GM12878 (cell line): ENCODE results near the gene KMO. TPM values are rescaled to one million over a fixed set of nuclear protein-coding genes. Genes with fewer than 3 reads are reported as not detected.

ENCODE experiments used
- ATAC-seq: fragments of 200-7000 bp; cut with Tn5 transposase; 3 replicates; pipeline ENCODE4 v1.9.1; 2020; ENCODE audit warnings: mild to moderate bottlenecking, moderate library complexity
- BruUV-seq: library from RNA; stranded (reverse); fragments of 400-500 nt; replicated peaks from 2 replicates; lab custom pipeline; 2021; lab: Mats Ljungman, UMichigan
- CTCF ChIA-PET: fragments of 300-600 bp; sonication (Branson Sonifier 250); formaldehyde crosslinking; extraction: SDS; loops from one replicate; lab custom pipeline; 2021; ENCODE audit warnings: inconsistent platforms; lab: Yijun Ruan, JAX
- POLR2A ChIA-PET: fragments of 350-600 bp; formaldehyde crosslinking; extraction: SDS; loops from one replicate; lab custom pipeline; 2021; ENCODE audit warnings: inconsistent platforms; lab: Charles Lee
- RAD21 ChIA-PET: fragments of 300-600 bp; sonication (Branson Sonifier 250); formaldehyde crosslinking; loops from one replicate; lab custom pipeline; 2023; ENCODE audit warnings: antibody characterized with exemption; ENCODE audit not compliant: unreplicated experiment; lab: Charles Lee
- SMC1A ChIA-PET: fragments of 300-600 bp; sonication (Branson Sonifier 250); formaldehyde crosslinking; loops from one replicate; lab custom pipeline; 2023; ENCODE audit not compliant: unreplicated experiment, uncharacterized antibody; lab: Charles Lee
- DNase-seq: peaks from one replicate; pipeline ENCODE4 v3.0.0-alpha.2; 2011; ENCODE audit warnings: low read depth, low spot score
- FAIRE-seq: peaks from 3 replicates; lab custom pipeline; 2011; peaks lifted over from hg19 to GRCh38; lab: Jason Lieb, UNC
- H2AFZ ChIP-seq: 2 replicates; pipeline ENCODE4 v1.6.0; 2011; ENCODE audit warnings: low read depth, low read length, control low read depth; ENCODE audit not compliant: control insufficient read depth
- H3K27ac ChIP-seq: 2 replicates; pipeline ENCODE4 v1.5.1; 2011; ENCODE audit warnings: control low read depth; ENCODE audit not compliant: control insufficient read depth, insufficient read depth
- H3K27me3 ChIP-seq, 2 experiments: replicated peaks in 1 of 2; 2 replicates each; pipeline versions ENCODE4 v1.6.0 to v1.6.1; 2011; ENCODE audit warnings: low read length in 1 of 2; ENCODE audit not compliant: control insufficient read depth in 2 of 2, insufficient read depth in 2 of 2
- H3K36me3 ChIP-seq, 2 experiments: 2 replicates each; pipeline ENCODE4 v1.5.1; 2011; ENCODE audit warnings: low read length in 1 of 2; ENCODE audit not compliant: control insufficient read depth in 2 of 2, insufficient read depth in 2 of 2
- H3K4me1 ChIP-seq: 2 replicates; pipeline ENCODE4 v1.6.1; 2011; ENCODE audit warnings: mild to moderate bottlenecking, low read length, moderate library complexity, mixed read lengths; ENCODE audit not compliant: control insufficient read depth, insufficient read depth
- H3K4me2 ChIP-seq: 2 replicates; pipeline ENCODE4 v1.6.0; 2011; ENCODE audit warnings: control low read depth; ENCODE audit not compliant: control insufficient read depth, insufficient read depth
- H3K4me3 ChIP-seq: fragments of 200-600 bp; sonication (generic); 2 replicates; pipeline ENCODE4 v1.5.1; 2016
- H3K79me2 ChIP-seq: 2 replicates; pipeline ENCODE4 v1.6.0; 2011; ENCODE audit warnings: low read length; ENCODE audit not compliant: control insufficient read depth, insufficient read depth
- H3K9ac ChIP-seq: 2 replicates; pipeline ENCODE4 v1.8.0; 2011; ENCODE audit warnings: low read length, control low read depth, mixed read lengths; ENCODE audit not compliant: control insufficient read depth, insufficient read depth
- H3K9me3 ChIP-seq: replicated peaks from 3 replicates; pipeline ENCODE4 v1.5.1; 2011; ENCODE audit warnings: mild to moderate bottlenecking, low read length; ENCODE audit not compliant: control insufficient read depth, insufficient read depth
- H4K20me1 ChIP-seq: 2 replicates; pipeline ENCODE4 v1.6.0; 2011; ENCODE audit not compliant: control insufficient read depth, insufficient read depth
- CEBPB ChIP-seq, 2 experiments: fragments of 150-350 bp in 1 of 2; IDR thresholded peaks; 2 replicates each; pipeline ENCODE4 v1.6.1; 2012 to 2014; ENCODE audit warnings: low read depth in 2 of 2, low read length in 2 of 2, borderline replicate concordance in 1 of 2, inconsistent platforms in 1 of 2
- CHD1 ChIP-seq: IDR thresholded peaks from 2 replicates; pipeline ENCODE4 v1.6.1; 2012; ENCODE audit warnings: low read depth, low read length, improper control_type of control experiment
- FOS ChIP-seq: IDR thresholded peaks from 3 replicates; pipeline ENCODE4 v1.6.1; 2011; ENCODE audit warnings: borderline replicate concordance; ENCODE audit not compliant: insufficient read length; ENCODE audit errors: extremely low read depth
- IRF3 ChIP-seq: fragments of 450-650 bp; IDR thresholded peaks from 2 replicates; pipeline ENCODE4 v1.6.1; 2014; ENCODE audit warnings: mild to moderate bottlenecking
- MTA2 ChIP-seq: fragments of 450-650 bp; IDR thresholded peaks from 2 replicates; pipeline ENCODE4 v1.6.1; 2016; ENCODE audit warnings: low read depth, mild to moderate bottlenecking, moderate library complexity
- POLR2A ChIP-seq: IDR thresholded peaks from 2 replicates; pipeline ENCODE4 v1.6.1; 2011; ENCODE audit warnings: low read depth, mild to moderate bottlenecking, low read length
- RELB ChIP-seq: fragments of 450-650 bp; IDR thresholded peaks from 2 replicates; pipeline ENCODE4 v1.6.1; 2017; ENCODE audit warnings: low read depth, mild to moderate bottlenecking, moderate library complexity
- SMC3 ChIP-seq: IDR thresholded peaks from 2 replicates; pipeline ENCODE4 v1.6.1; 2011; ENCODE audit warnings: low read length, improper control_type of control experiment, borderline replicate concordance
- TCF7 ChIP-seq: IDR thresholded peaks from 2 replicates; pipeline ENCODE4 v1.6.1; 2014; ENCODE audit warnings: antibody characterized with exemption, borderline replicate concordance
- WGBS: methylation state at CpG from one replicate; pipeline ENCODE4 v1.1.6; 2016; ENCODE audit warnings: low lambda C conversion rate; ENCODE audit not compliant: insufficient replicate concordance, insufficient coverage; ENCODE audit errors: missing lambda C conversion rate; 5-methylcytosine and 5-hydroxymethylcytosine counted together
- in situ Hi-C: fragments of 300-500 bp; cut with MboI; formaldehyde crosslinking; loops from 9 replicates; pipeline ENCODE4 v1.14.3; 2018; ENCODE audit warnings: mixed read lengths
- intact Hi-C: fragments of 100-400 bp; cut with micrococcal nuclease; formaldehyde crosslinking; loops from one replicate; pipeline ENCODE4 v1.14.2; 2022; ENCODE audit not compliant: unreplicated experiment
- polyA plus RNA-seq, 11 experiments: library from polyadenylated mRNA; depleted of rRNA in 4 of 11; unstranded in 6 of 11; stranded (reverse) in 5 of 11; fragments of >200 nt; fragmentation: Nextera tagmentation in 4 of 11; fragmentation: Illumina TruSeq in 1 of 11; extraction: Ambion mirVana in 4 of 11; extraction: Trizol in 1 of 11; gene quantifications; 1 replicate in 1 of 11; 2 replicates in 10 of 11; pipeline versions ENCODE4 v1.2.1 to v1.2.3, GENCODE V29; 2011 to 2016; ENCODE audit warnings: inconsistent platforms in 2 of 11, missing spikeins in 2 of 11, low read depth in 1 of 11
- total RNA-seq, 4 experiments: library from RNA; depleted of rRNA in 3 of 4; stranded (reverse); fragments of >200 nt in 3 of 4; fragmentation: Illumina TruSeq in 1 of 4; extraction: Trizol in 1 of 4; gene quantifications; 2 replicates each; pipeline versions ENCODE4 v1.2.1 to v1.2.3, GENCODE V29; 2013 to 2021
- TF ChIP-seq, protein P1 (sequence below): IDR thresholded peaks from 2 replicates; pipeline ENCODE4 v1.6.1; 2011; ENCODE audit warnings: low read depth, low read length, improper control_type of control experiment, borderline replicate concordance

The KMO gene
- total and polyA plus RNA-seq, 10 of the 15 experiments (the other 5 are each of a cell fraction or from before 2014, with no cell fraction given): 0.68 to 5.9 (median 1.5) TPM

GRCh38 chr1:241527146-241527545, 5.0 kb upstream of the KMO start:
- DNase-seq: no peak
- in situ Hi-C loops: no loop called here
- ATAC-seq: no peak
- TF ChIP-seq POLR2A (no peak), TCF7 (no peak), CHD1 (no peak)
- Histone ChIP-seq H3K9ac (no peak overlapping the region), H2AFZ (no peak overlapping the region), H3K79me2 (no peaks in the 10 kb centered on the region), H3K4me2 (no peak overlapping the region), H3K27me3 (no peaks in the 10 kb centered on the region), H3K36me3 (no peaks in the 10 kb centered on the region), H3K9me3 (no peaks in the 10 kb centered on the region), H3K27ac (no peak overlapping the region), H3K4me3 (no peak overlapping the region), H3K4me1 (peaks cover 4% of the 10 kb centered on the region; the same call in 1 of the 2 replicates), H4K20me1 (no peaks in the 10 kb centered on the region)
- SMC1A ChIA-PET: interaction anchor here (0.6 to 2.3 kb wide), 3 partner anchors 9 to 256 kb away, joined by 3 to 7 read pairs (median 4); no protein-coding TSS in a partner anchor
- RAD21 ChIA-PET: no interaction called here
- BruUV-seq: no TSS peak
- CTCF ChIA-PET: interaction anchor here (0.6 to 1.7 kb wide), 5 partner anchors 15 to 185 kb away, joined by 3 to 5 read pairs (median 4); no protein-coding TSS in a partner anchor
- intact Hi-C loops: no loop called here
- POLR2A ChIA-PET: interaction anchor here (0.6 kb wide), 1 partner anchor 375 kb away, joined by 3 read pairs; no protein-coding TSS in a partner anchor
- WGBS: 83% methylated on average over 3 of the region's 3 CpGs
- no peak for FAIRE-seq

DNA sequence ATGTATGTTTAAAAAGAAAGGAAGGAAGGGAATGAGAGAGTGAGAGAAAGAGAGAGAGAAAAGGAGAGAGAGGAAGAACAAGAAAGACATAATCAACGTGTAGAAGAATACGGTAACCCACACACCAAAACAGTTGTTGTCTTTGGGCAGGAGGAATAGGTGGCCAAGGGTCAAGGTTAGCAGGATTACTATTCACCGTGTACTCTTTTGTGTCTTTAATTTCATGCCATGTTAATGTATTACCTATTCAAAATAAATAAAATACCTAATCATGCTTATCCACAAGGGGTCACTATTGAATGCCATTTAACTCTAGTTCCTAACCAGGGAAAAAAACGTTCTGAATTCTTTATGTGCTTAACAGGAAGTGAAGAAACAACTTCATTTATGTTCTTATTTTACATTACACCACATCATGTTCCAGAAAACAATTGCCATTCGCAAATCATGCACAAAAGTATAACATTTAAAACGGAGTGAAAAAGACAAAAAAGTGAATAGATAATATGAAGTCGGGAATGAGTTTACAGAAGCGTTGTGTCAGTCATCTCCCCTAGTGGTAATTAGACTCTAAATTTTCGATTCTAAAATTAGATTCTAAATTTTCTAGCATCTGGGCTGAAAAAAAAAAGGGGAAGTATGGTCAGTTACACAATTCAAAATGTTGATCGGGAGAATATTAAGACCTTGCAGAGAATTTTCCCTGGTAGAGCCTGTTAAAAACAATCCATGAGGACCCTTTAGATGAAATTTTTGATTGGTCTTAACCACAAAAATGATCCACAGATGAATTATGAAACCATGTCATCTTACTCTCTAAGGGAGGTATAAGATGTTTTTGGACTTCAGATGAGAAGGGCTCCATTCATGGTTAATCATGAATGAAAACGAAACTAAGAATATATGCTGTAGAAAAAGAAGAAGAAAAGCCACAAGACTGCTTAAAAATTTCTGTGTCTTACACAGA, 700 bp upstream of the KMO start:
- no peaks in the 10 kb centered on the region for H3K36me3 ChIP-seq
- WGBS: under 1% methylated on average over 11 of the region's 11 CpGs
- no peaks in the 10 kb centered on the region for H3K79me2 ChIP-seq
- ATAC-seq (peak; percentile 89), FAIRE-seq (peak; percentile 86), DNase-seq (peak; percentile 66)
- peaks cover 8% of the 10 kb centered on the region; the same call in 1 of the 2 replicates for H3K4me1 ChIP-seq
- H3K4me2 ChIP-seq: peak overlapping the region; percentile 83
- peak overlapping the region; percentile 67 for H3K4me3 ChIP-seq
- CTCF ChIA-PET: interaction anchor here (0.6 to 1.4 kb wide), 10 partner anchors 33 to 482 kb away, joined by 3 to 6 read pairs (median 3); no protein-coding TSS in a partner anchor
- no peaks in the 10 kb centered on the region for H4K20me1 ChIP-seq
- peak overlapping the region; percentile 72 for H3K9ac ChIP-seq
- H2AFZ ChIP-seq: peak overlapping the region; percentile 91
- intact Hi-C loops: loop anchor here (1.0 to 5.0 kb wide), 7 partner anchors 21 to 485 kb away; partner anchors contain the start of genes EXO1 and MAP1LC3C
- POLR2A ChIA-PET: interaction anchor here (0.6 kb wide), 1 partner anchor 319 kb away, joined by 3 read pairs; no protein-coding TSS in a partner anchor
- no peaks in the 10 kb centered on the region for H3K27me3 ChIP-seq
- SMC1A ChIA-PET: interaction anchor here (1.0 to 1.7 kb wide), 10 partner anchors 12 to 1782 kb away, joined by 3 to 7 read pairs (median 4); partner anchors contain the start of gene FH
- RAD21 ChIA-PET: interaction anchor here (0.9 to 1.4 kb wide), 2 partner anchors 11 to 80 kb away, joined by 3 to 5 read pairs; partner anchors contain the start of gene FH
- H3K27ac ChIP-seq: peak overlapping the region; percentile 89
- H3K9me3 ChIP-seq: no peaks in the 10 kb centered on the region
- no TSS peak for BruUV-seq
- in situ Hi-C loops: loop anchor here (5.0 to 10.0 kb wide), 3 partner anchors 96 to 463 kb away; partner anchors contain the start of genes EXO1 and MAP1LC3C
- TF ChIP-seq RELB (peak; percentile 72), CEBPB (IDR thresholded peaks at IDR 0.05; ENCODE audit: borderline replicate concordance in 1 of 2, low read depth in 2 of 2, low read length in 2 of 2) (peak in 1 of 2 experiments; percentile 79; a peak in 1 of 4 replicates), MTA2 (peak; percentile 77), SMC3 (peak; percentile 53; the same call in 1 of the 2 replicates), FOS (no peak), IRF3 (no peak)
- TF ChIP-seq, protein P1, sequence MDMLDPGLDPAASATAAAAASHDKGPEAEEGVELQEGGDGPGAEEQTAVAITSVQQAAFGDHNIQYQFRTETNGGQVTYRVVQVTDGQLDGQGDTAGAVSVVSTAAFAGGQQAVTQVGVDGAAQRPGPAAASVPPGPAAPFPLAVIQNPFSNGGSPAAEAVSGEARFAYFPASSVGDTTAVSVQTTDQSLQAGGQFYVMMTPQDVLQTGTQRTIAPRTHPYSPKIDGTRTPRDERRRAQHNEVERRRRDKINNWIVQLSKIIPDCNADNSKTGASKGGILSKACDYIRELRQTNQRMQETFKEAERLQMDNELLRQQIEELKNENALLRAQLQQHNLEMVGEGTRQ: no peak
